ENCODE results near the gene SOX1. TPM values are rescaled to one million over a fixed set of nuclear protein-coding genes. Genes with fewer than 3 reads are reported as not detected.

Gene SOX1
- total and polyA plus RNA-seq, 10 of the 15 experiments (the other 5 are each of a cell fraction or from before 2014, with no cell fraction given): not detected

GRCh38 chr13:112118451-112119064 lies 51.6 kb downstream of the SOX1 start:
- ChIA-PET SMC1A (ENCODE audit: uncharacterized antibody, unreplicated experiment) (no interaction called here), CTCF (no interaction called here), RAD21 (ENCODE audit: unreplicated experiment) (no interaction called here), POLR2A (no interaction called here)
- H3K9ac ChIP-seq (ENCODE audit: control insufficient read depth, insufficient read depth, low read length): no peak overlapping the region
- ATAC-seq: no peak
- no peaks in the 10 kb centered on the region for H3K79me2 ChIP-seq (ENCODE audit: control insufficient read depth, insufficient read depth, low read length)
- no peak overlapping the region for H3K27ac ChIP-seq (ENCODE audit: control insufficient read depth, insufficient read depth)
- H3K27me3 ChIP-seq (replicated peaks in 1 of 2; ENCODE audit: control insufficient read depth in 2 of 2, insufficient read depth in 2 of 2, low read length in 1 of 2): no peaks in the 10 kb centered on the region
- intact Hi-C loops (cut with micrococcal nuclease; ENCODE audit: unreplicated experiment) (no loop called here), in situ Hi-C loops (cut with MboI) (no loop called here)
- no peaks in the 10 kb centered on the region for H3K4me1 ChIP-seq (ENCODE audit: control insufficient read depth, insufficient read depth, low read length)
- H2AFZ ChIP-seq (ENCODE audit: control insufficient read depth, low read depth, low read length): no peak overlapping the region
- no peak for FAIRE-seq
- TF ChIP-seq GABPA (IDR thresholded peaks at IDR 0.05; ENCODE audit: low read depth): no peak
- TF ChIP-seq ZBTB40 (IDR thresholded peaks at IDR 0.05; ENCODE audit: borderline replicate concordance): no peak
- TF ChIP-seq CBX3 (IDR thresholded peaks at IDR 0.05; ENCODE audit: borderline replicate concordance, low read depth): no peak
- TF ChIP-seq CEBPZ (IDR thresholded peaks at IDR 0.05; ENCODE audit: low read depth, low read length): no peak
- TF ChIP-seq RFX5 (IDR thresholded peaks at IDR 0.05; ENCODE audit: low read depth, low read length): no peak
- TF ChIP-seq RB1 (IDR thresholded peaks at IDR 0.05; ENCODE audit: borderline replicate concordance): no peak
- TF ChIP-seq HDAC6 (IDR thresholded peaks at IDR 0.05; ENCODE audit: unreplicated experiment): no peak
- no peak for TF ChIP-seq SMC3 (IDR thresholded peaks at IDR 0.05; ENCODE audit: borderline replicate concordance, low read length)
- no peak for TF ChIP-seq NFIC (IDR thresholded peaks at IDR 0.05; ENCODE audit: low read depth, low read length)
- no peak for DNase-seq (ENCODE audit: low read depth, low spot score)
- no peak overlapping the region for H3K4me3 ChIP-seq
- no TSS peak for BruUV-seq (replicated peaks)
- H3K36me3 ChIP-seq (ENCODE audit: control insufficient read depth in 2 of 2, insufficient read depth in 2 of 2, low read length in 1 of 2): no peaks in the 10 kb centered on the region
- no peak overlapping the region for H3K4me2 ChIP-seq (ENCODE audit: control insufficient read depth, insufficient read depth)
- no peaks in the 10 kb centered on the region for H4K20me1 ChIP-seq (ENCODE audit: control insufficient read depth, insufficient read depth)
- H3K9me3 ChIP-seq (replicated peaks; ENCODE audit: control insufficient read depth, insufficient read depth, low read length): no peaks in the 10 kb centered on the region; the same call in 2 of the 3 replicates
- 37% methylated on average over 23 of the region's 23 CpGs for WGBS (ENCODE audit: insufficient coverage, insufficient replicate concordance, low lambda C conversion rate, missing lambda C conversion rate)
